AML-193 (cell line): ENCODE data around the gene PRKCA.
"Not testable (repeated sequence)": the region's sequence is repeated elsewhere in the genome, so short reads cannot be mapped to it uniquely, and the experiment has no call there.

Source experiments
- DNase-seq, 2 experiments: peaks; one replicate each; lab custom pipeline; 2025; lab: John Stamatoyannopoulos, UW

The PRKCA gene

DNA sequence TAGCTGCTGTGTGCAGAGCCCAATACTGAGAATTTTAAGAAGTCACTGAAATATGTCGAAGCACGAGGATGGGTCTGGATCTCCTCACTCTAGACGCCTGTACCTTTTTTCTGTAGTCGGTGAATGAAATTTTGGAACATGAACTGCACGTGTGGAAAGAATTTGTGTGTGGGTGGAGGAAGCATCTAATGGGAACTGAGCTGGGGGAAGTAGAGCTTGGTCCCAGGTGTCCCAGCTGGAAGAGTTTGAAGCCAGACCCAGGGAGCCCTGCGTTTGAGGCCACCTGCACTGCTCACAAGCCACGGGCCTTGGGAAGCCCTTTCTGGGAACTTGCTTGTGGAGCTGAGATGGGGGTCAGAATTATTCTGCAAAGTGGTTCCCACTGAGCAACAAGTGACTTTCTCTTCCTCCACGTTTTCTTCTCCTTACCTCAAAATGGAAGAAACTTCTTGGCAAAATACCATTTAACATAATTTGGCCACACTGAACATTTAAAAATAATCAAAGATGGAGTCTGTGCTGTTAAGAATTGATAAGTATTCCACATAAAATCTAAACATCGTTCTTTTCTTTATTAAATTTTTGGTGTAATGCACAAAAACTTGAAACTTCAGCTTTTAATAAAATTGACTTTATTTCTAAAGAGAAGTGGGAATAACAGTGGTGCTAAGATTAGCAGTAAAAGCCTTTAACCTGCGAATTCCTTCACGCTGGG, 163.8 kb downstream of the PRKCA start:
- no peak for DNase-seq

DNA sequence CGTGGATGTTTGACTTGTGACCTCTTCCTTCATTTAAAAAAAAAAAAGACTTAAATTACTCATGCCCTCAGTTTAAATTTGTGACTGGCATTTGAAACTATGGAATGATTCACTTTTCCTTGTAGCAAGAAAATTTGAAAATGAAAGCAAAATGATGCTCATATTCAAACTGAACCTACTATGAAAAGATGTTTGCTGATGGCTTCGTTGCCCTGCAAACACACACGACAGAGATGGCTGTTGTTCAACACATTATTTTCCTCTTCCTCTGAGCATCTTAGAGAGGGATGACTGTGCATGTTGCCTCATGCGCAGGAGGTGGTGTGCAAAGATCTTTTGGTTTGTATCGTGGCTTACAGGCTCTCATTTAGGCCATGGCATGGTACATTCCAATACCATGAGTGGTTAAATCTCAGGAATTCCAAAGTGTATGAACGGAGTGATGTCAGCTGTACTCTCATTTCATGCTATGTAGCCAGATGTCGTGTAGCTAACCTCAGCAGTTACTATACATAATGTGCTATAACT, 164.5 kb downstream of the PRKCA start:
- DNase-seq, result peak; percentile 85 to 86

DNA sequence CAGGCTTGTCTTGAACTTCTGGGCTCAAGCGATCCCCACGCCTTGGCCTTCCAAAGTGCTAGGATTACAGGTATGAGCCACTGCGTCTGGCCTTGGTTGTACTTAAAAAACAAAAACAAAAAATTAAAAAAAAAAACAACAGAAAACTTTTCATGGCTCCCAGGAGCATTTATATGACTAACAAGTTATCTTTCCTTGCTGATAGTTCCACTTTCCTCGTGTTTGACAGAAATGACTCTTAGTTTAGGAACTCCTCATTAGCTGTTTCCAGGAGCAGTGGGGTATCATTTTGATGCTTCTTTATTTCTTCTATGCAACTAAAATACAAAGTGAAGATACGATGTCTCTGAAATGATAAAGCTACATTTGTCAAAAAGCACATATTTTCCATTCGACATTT, 165.4 kb downstream of the PRKCA start:
- DNase-seq, result no peak

DNA sequence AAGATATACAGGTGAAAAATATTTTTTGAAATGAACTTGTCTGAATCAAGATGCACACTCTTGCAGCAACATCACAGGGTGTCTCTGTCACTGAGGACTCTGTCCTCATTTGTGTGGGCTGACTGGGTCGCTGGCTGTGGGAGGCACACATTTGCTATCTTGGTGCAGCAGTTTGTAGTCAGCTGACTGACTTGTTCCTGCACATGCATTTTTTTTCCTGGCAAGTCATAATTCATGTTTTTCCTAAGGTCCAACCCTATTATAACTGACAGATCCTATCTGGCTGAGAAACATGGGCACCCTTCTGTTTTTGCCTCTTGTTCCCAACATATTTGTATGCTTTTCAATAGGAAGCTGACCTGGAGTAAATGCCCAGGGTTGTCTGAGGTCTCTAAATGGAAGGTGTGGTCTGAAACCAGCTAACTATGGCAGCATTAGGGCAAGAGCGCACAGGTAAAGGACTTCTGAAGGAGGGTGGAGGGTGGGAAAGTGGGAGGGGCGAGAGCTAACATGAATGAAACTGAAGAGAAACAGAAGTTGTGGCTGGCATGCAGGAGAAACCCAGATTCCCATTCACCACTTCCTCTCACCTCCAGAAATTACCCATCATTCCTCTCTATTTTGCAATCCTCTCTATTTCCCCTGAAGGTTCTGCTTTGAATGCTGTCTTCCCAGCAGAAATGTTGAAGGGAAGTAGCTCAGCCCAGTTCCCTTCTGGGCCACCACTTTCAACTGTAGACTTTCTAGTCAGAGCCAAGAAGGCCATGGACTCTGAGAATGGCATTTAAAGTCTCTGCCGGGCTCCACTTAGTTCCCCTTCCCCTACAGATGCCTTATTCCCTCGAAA, 166.1 kb downstream of the PRKCA start:
- peak; percentile 96 for DNase-seq

DNA sequence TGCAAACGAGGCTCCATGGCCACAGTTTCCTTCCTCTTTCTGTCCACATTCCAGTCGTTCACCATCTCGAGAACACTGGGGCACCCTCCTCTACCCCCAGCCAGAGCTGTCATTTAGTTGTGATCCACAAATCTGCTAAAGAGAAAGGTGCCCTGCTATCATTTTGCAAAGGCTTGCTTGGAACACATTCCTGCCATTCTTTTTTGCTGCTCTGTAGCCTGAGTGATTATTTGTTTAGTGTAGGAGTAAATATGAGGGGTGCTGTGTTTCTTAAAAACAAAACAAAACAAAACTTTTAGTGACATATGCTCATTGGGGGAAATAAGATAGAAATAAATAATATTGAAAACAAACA, 166.7 kb downstream of the PRKCA start:
- no peak for DNase-seq

DNA sequence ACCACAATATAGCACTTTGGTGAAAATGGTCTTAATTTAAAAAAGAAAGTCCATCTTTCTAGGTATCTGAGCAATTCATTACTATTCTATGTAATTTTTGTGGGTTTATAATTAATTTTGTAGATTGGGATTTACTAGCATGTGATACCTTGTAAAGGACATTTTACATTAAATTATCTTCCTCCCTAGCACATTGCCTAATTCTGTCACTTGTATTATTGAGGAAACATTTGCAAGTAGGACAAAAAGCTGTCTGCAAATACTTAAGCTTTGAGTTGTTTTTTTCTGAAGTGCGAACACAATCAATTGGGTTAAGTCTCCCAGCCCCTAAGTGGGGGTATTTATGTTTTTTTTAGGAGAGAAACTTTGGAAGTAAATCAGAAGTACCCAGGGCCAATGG, 167.0 kb downstream of the PRKCA start:
- peak in 1 of 2 experiments; percentile 17 for DNase-seq

DNA sequence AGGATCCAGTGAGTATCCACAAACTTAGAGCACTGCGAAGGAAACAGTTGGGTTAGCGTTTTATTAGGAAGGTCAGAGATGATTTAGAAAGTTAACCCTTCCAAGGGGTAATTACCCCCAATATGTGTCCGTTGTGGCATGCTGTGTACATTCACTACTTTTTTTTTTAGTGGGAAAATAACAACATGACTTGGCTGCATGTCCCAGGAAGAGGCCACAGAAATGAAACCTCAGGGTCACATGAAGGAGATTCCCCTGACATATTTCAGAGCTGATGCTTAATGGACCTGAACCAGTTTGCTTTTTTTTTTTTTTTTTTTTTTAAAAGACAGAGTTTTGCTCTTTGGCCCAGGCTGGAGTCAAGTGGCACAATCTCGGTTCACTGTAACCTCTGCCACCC, 167.5 kb downstream of the PRKCA start:
- no peak for DNase-seq

DNA sequence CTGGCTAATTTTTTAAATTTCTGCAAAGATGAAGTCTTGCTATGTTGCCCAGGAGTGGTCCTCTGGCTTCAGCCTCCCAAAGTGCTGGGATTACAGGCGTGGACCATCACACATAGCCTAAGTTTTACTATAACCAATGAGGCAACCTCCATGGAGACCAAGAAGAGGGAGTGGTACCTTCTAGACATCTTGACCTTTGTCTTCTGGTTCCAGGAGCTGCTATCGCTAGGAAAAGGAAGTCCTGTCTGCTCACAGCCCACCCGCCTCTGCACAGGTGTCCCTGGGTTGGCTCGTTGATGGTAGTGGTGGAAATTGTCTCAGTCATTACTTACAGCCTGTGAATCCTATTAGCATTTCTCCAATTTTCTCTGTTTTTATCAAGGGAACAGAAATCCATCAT, 169.7 kb downstream of the PRKCA start:
- no peak for DNase-seq

DNA sequence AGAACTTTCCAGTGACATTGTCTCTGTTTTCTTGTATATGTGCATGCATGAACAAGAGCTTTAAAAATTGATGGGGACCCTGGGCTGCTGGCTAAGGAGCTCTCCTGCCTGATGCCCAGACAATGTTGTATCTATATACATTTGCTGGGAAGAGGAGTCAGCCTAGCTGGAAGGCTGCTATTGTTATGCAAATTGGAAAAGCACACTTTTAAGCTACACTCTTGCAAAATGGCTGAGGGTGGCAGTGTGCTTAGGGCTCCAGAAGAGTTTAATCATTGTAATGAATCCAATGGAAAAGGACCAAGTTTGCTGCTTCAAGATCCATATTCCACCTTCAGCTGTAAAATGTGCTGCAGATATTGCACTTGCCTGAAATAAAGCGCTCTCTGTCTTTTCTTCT, 171.8 kb downstream of the PRKCA start:
- DNase-seq, result no peak

DNA sequence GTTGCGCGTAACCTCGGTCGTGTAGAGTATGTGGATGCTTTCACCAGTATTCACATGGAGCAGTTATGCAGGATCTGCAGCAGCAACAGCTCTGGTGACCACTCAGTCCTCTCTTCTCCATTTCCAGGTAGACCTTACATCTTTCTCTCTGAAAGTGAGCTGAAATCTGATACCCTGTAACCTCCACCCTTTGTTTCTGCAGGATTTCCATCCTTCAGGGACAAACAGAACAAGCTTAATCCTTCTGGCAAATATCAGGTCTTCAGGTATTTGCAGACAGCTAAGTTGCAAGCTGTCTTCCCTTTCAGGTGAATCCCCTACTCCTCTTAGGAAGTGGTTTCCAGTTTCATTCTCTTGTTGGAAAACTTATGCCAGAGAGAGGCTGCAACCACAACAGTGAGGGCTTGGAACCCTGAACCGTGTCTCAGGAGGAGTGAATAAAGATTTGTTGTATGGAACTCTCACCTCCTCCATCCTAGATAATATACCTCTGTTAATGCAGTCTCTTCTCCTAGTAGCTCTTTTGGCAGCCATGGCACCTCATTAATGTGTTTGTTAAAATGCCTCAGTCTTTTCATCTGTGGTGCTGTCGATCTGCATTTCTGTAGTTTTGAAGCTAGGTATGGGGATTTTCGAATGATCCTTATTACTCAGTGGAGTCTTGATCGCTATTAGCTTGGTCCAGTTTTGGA, 172.5 kb downstream of the PRKCA start:
- DNase-seq, result no peak

DNA sequence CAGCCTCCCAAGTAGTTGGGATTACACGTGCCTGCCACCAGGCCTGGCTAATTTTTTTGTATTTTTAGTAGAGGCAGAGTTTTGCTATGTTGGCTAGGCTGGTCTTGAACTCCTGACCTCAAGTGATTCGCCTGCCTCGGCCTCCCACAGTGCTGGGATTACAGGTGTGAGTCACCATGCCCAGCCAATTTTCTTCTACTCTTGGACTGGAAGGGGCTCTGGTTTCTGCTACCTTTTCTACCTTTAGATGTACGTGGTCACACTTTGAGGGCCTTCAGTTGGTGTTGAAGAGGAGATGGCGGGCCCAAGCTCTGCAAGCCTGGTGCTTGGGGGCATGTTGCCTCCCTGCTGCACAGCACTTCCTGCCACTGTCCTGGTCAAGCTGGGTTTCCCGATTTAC, 173.6 kb downstream of the PRKCA start:
- no peak for DNase-seq

DNA sequence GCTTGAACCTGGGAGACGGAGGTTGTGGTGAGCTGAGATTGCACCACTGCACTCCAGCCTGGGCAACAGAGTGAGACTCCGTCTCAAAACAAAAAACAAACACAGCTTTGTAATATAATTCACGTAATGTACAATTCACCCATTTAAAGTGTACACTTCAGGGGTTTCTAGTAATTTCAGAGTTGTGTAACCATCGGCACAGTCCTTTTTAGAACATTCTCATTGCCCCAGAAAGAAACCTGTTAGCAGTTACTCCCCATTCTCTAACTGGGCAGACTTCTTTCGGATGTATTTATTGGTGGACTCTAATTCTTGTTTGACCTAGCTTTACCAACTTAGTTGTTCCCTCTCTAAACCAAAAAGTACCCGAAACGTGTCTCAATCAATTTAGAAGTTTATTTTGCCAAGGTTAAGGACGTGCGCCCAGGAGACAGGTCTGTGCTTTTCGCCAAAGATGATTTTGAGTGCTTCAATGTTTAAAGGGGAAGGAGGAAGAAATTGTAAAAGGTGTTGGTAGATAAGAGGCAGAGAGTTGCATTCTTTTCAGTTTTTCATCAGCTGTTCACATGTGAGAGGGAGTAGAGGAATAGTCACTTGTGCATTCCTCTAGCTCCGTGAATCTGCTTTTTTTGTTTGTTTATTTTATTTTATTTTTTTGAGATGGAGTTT, 175.3 kb downstream of the PRKCA start:
- no peak for DNase-seq

DNA sequence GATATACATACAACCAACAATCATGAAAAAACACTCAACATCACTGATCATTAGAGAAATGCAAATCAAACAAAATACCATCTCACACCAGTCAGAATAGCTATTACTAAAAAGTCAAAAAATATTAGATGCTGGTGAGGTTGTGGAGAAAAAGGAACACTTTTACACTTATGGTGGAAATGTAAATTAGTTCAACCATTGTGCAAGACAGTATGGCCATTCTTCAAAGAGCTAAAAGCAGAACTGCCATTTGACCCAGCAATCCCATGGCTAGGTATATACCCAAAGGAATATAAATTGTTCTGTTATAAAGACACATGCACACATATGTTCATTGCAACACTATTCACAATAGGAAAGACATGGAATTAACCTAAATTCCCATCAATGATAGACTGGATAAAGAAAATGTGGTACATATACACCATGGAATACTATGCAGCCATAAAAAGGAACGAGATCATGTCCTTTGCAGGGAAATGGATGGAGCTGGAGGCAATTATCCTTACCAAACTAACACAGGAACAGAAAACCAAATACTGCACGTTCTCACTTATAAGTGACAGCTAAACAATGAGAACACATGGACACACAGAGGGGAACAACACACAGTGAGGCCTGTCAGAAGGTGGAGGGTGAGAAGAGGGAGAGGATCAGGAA, 176.9 kb downstream of the PRKCA start:
- not testable (repeated sequence) for DNase-seq

DNA sequence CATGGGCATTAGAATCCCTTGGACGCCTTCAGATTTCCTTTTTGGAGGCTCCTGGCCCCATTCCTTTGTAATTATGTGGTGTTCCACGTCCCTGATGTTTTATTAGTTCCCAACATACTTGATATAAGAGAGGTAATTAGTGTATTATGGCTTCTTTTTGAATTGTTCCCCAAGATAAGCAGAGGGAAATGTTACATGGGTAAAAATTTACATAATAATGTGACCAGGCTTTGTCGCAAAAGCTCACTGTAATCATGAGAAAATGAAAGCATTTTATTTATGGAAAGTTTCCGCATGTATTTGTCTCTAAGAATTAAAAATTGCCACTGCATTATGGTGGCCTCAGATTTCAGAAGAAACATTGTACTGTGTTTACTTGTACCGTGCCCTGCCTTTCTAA, 177.8 kb downstream of the PRKCA start:
- DNase-seq, result no peak

DNA sequence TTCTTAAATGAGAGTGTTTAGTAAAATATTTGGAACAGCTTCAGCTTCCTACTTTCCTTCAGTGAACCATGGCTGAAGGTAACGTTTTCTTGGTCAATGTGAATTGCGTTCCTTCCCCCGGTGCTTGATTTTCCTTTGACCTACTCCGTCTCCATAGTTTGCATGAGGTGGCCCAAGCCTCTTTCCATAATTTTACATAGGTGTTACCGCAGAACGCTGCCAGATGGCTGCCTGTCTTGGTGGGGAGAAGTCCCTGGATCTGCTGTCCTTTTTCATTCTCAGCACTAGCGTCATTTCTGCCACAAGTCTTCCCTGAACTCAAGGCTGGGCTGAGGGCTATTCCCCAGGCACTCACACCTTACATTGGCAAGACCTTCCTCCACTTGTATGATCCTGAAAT, 178.4 kb downstream of the PRKCA start:
- DNase-seq, result no peak

DNA sequence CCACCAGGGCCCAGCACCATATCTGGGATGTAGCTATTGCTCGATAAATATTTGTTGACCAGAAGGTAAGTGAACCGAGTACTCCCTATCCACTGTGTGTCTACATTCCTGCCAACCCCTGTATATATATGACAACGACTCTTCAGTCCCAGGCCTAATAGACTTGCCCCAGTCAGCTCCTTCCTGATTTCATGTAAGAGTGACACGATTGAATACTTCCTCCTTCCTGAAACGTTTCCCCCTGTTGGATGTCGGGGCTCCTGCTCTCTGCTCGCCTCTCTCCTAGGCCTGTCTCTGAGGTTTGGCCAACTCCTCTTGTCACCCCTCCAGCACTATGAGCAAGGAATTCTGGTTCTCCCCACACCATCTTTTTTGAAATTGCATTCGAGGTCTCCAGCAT, 178.9 kb downstream of the PRKCA start:
- DNase-seq, result no peak

DNA sequence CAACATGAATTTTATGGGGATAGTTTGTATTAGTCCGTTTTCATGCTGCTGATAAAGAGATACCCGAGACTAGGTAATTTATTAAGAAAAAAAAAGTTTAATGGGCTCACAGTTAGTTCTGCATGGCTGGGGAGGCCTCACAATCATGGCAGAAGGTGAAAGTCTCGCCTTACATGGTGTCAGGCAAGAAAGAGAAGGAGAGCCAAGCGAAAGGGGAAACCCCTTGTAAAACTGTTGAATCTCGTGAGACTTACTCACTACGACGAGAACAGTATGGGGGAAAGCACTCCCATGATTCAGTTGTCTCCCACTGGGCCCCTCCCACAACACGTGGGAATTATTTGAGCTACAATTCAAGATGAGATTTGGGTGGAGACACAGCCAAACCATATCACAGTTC, 181.5 kb downstream of the PRKCA start:
- no peak for DNase-seq

DNA sequence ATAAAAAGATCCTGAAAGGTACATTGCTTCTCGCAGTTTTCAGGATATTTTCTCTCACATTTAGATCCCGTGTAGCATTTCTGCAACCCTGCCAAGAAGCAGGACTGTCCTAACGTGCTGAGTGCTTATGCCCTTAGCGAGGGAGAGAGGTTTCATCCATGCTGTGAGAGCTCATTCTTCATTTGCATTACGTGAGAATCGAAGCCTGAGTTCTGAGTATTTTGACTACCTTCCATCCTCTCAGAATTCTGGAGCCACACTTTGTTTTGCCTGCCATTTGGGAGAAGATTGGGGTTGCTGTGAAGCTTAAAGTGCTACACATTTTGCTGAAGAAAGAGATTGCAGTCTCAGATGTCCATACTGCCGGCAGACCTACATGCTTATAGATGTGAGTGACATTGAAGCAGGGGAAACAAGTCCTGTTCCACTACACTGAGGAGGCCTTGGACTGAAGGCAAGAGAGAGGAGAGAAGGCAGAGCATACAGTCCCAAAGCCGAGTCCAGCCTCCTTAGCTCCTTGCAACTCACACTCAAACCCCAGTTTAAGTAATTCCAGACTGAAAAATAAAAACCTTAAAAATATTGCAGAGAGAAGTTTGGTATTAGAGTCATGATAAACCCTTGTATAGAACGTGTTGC, 183.0 kb downstream of the PRKCA start:
- DNase-seq, result no peak

DNA sequence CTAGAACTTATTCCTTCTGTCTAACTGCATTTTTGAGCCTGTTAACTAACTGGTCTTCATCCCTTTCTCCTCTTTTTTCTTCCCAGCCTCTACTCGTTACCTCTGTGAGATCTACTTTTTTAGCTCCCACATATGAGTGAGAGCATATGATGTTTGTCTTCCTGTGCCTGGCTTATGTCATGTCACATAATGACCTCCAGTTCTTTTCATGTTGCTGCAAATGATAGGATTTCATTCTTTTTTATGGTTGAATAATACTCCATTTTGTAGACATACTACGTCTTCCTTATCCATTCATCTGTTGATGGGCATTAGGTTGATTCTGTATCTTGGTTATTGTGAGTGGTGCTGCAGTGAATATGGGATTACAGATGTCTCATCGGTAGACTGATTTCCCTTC, 184.7 kb downstream of the PRKCA start:
- no peak for DNase-seq

DNA sequence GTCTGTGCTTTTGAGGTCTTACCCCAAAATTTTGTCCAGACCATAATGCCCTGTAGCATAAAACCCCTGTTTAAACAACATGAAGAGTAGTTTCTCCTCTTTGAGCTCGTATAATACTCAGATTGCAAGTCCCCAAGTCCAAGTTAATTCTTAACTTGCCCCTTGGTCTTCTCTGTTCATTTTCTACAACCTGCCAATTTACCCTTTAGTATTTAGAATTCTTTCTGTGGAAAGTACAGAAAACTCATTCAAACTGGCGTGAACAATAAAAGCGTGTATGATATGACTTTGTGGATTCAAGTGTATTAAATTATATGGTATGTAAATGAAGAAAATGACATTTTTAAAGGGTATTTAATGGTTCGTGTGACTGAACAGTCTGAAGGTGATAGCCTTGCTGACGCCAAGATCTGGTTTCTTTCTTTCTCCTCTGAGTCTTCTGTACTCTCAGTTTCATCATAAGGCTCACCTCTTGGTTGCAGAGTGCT, 185.6 kb downstream of the PRKCA start:
- no peak for DNase-seq

DNA sequence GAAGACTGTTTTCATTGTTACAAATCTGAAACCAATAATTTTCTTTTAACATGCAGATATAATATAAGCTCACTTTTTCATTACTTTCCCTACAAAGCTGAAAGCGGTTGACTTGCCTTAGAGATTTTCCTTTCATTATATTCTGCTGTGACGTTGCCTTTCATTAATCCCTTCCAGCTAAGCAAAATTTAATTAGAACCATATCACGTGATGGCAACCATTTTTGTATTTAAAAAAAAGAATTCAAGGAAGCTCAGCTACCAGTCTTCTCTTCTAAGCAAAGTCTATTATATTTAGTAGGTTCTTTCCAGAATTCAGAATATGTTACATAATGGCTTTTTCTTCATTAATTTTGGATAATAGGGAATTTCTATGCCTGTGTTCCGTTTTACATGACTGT, 186.5 kb downstream of the PRKCA start:
- no peak for DNase-seq
